HepG2 (cell line): ENCODE measurements around the gene HIF1AN. TPM values are rescaled to one million over a fixed set of nuclear protein-coding genes. Genes with fewer than 3 reads are reported as not detected.

Experiments
- ATAC-seq: fragments of 200-7000 bp; cut with Tn5 transposase; 3 replicates; pipeline ENCODE4 v1.9.1; 2020; ENCODE audit warnings: mild to moderate bottlenecking, moderate library complexity
- BruUV-seq: library from RNA; stranded (reverse); fragments of 400-500 nt; replicated peaks from 2 replicates; lab custom pipeline; 2021; lab: Mats Ljungman, UMichigan
- CTCF ChIA-PET: fragments of 300-600 bp; formaldehyde crosslinking; extraction: SDS; loops from one replicate; lab custom pipeline; 2021; ENCODE audit warnings: low total read pairs, inconsistent platforms, low intra/inter-chr PET ratio; lab: Yijun Ruan, JAX
- POLR2A ChIA-PET: fragments of 350-600 bp; sonication (Branson Sonifier 250); formaldehyde crosslinking; loops from one replicate; lab custom pipeline; 2020; ENCODE audit warnings: antibody characterized with exemption, inconsistent platforms; lab: Yijun Ruan, JAX
- DNase-seq: peaks from one replicate; pipeline ENCODE4 v3.0.0-alpha.2; 2015; ENCODE audit warnings: low spot score
- FAIRE-seq: peaks from 3 replicates; lab custom pipeline; 2011; peaks lifted over from hg19 to GRCh38; lab: Jason Lieb, UNC
- H2AFZ ChIP-seq: one replicate; pipeline ENCODE4 v1.6.1; 2011; ENCODE audit warnings: low read length, inconsistent platforms
- H3K27ac ChIP-seq: fragments of 300-600 bp; 3 replicates; pipeline ENCODE4 v1.8.0; 2011; ENCODE audit warnings: mixed run types, mild to moderate bottlenecking, mixed read lengths, low read length, inconsistent platforms; ENCODE audit not compliant: insufficient read depth; ENCODE audit errors: extremely low read length
- H3K27me3 ChIP-seq, 2 experiments: fragments of 200-600 bp in 1 of 2; 2 replicates in 1 of 2; 3 replicates in 1 of 2; pipeline versions ENCODE4 v1.6.0 to v1.8.0; 2011; ENCODE audit warnings: low read length in 2 of 2, mild to moderate bottlenecking in 2 of 2, moderate library complexity in 2 of 2, inconsistent platforms in 1 of 2; ENCODE audit not compliant: insufficient read depth in 2 of 2, control insufficient read depth in 1 of 2
- H3K36me3 ChIP-seq, 2 experiments: fragments of 200-600 bp in 1 of 2; replicated peaks in 1 of 2; 2 replicates in 1 of 2; 3 replicates in 1 of 2; pipeline versions ENCODE4 v1.5.1 to v1.8.0; 2011; ENCODE audit warnings: low read length in 2 of 2, inconsistent platforms in 1 of 2; ENCODE audit not compliant: insufficient read depth in 2 of 2, control insufficient read depth in 1 of 2
- H3K4me1 ChIP-seq: 2 replicates; pipeline ENCODE4 v1.5.1; 2012; ENCODE audit warnings: low read length, inconsistent platforms; ENCODE audit not compliant: insufficient read depth
- H3K4me2 ChIP-seq: 2 replicates; pipeline ENCODE4 v1.6.0; 2011; ENCODE audit warnings: low read depth, low read length, inconsistent platforms
- H3K4me3 ChIP-seq, 3 experiments: fragments of 200-600 bp in 1 of 3; sonication (generic), shearing (Covaris generic) in 1 of 3; replicated peaks in 1 of 3; 2 replicates each; pipeline ENCODE4 v1.5.1; 2011 to 2016; ENCODE audit warnings: low read length in 3 of 3, inconsistent platforms in 2 of 3, low read depth in 2 of 3, mild to moderate bottlenecking in 2 of 3, control low read depth in 1 of 3, mixed read lengths in 1 of 3; ENCODE audit not compliant: insufficient read depth in 1 of 3
- H3K79me2 ChIP-seq: one replicate; pipeline ENCODE4 v1.6.1; 2011; ENCODE audit warnings: low read length, inconsistent platforms; ENCODE audit not compliant: insufficient read depth
- H3K9ac ChIP-seq: 2 replicates; pipeline ENCODE4 v1.6.0; 2011; ENCODE audit warnings: mild to moderate bottlenecking, low read depth, low read length, inconsistent platforms; ENCODE audit not compliant: insufficient read depth
- H3K9me3 ChIP-seq: 2 replicates; pipeline ENCODE4 v1.5.1; 2012; ENCODE audit warnings: mild to moderate bottlenecking, low read length
- H4K20me1 ChIP-seq: 2 replicates; pipeline ENCODE4 v1.6.0; 2011; ENCODE audit warnings: inconsistent platforms, mild to moderate bottlenecking, low read length, moderate library complexity; ENCODE audit not compliant: insufficient read depth
- ATAD3A ChIP-seq: sonication (generic); formaldehyde crosslinking; IDR thresholded peaks from 2 replicates; pipeline ENCODE4 v1.4.0; 2020; ENCODE audit warnings: missing genetic modification reagents
- CBX1 ChIP-seq: IDR thresholded peaks from one replicate; pipeline ENCODE4 v1.6.1; 2016; ENCODE audit warnings: antibody characterized with exemption, low read depth
- HOXA5 ChIP-seq: sonication (generic); formaldehyde crosslinking; IDR thresholded peaks from 2 replicates; pipeline ENCODE4 v1.4.0; 2020; ENCODE audit warnings: missing genetic modification reagents
- MED8 ChIP-seq: sonication (generic); formaldehyde crosslinking; IDR thresholded peaks from 2 replicates; pipeline ENCODE4 v1.8.1; 2023; ENCODE audit warnings: mild to moderate bottlenecking, missing genetic modification reagents; ENCODE audit not compliant: insufficient replicate concordance
- MLXIP ChIP-seq: sonication (generic); formaldehyde crosslinking; IDR thresholded peaks from 2 replicates; pipeline ENCODE4 v1.9.0; 2021; ENCODE audit warnings: missing genetic modification reagents, borderline replicate concordance
- NFYB ChIP-seq: sonication (generic); formaldehyde crosslinking; IDR thresholded peaks from 2 replicates; pipeline ENCODE4 v1.4.0; 2020; ENCODE audit warnings: missing genetic modification reagents
- SP5 ChIP-seq: IDR thresholded peaks from 2 replicates; pipeline ENCODE4 v1.6.1; 2016; ENCODE audit warnings: low read depth, borderline replicate concordance
- ZNF646 ChIP-seq: sonication (generic); formaldehyde crosslinking; IDR thresholded peaks from 2 replicates; pipeline ENCODE4 v1.9.0; 2021; ENCODE audit warnings: mild to moderate bottlenecking, missing genetic modification reagents
- WGBS: methylation state at CpG from one replicate; pipeline ENCODE4 v1.1.6; 2017; ENCODE audit warnings: low lambda C conversion rate; 5-methylcytosine and 5-hydroxymethylcytosine counted together
- in situ Hi-C: cut with HindIII; loops from 2 replicates; pipeline ENCODE4 v1.10.0; 2017; ENCODE audit warnings: low pct_unique_long_range_greater_than_20kb; ENCODE audit not compliant: extremely low pct_ligation_motif_present
- intact Hi-C: fragments of 100-400 bp; cut with micrococcal nuclease; formaldehyde crosslinking; loops from one replicate; pipeline ENCODE4 v1.10.0; 2022; ENCODE audit not compliant: unreplicated experiment
- polyA plus RNA-seq, 8 experiments: library from polyadenylated mRNA; depleted of rRNA in 3 of 8; stranded (reverse) in 7 of 8; unstranded in 1 of 8; fragments of >200 nt; fragmentation: Illumina TruSeq in 4 of 8; extraction: Trizol in 4 of 8; gene quantifications; 2 replicates each; pipeline versions ENCODE4 v1.2.1 to v1.2.3, GENCODE V29; 2011 to 2016; ENCODE audit warnings: low read depth in 4 of 8, missing spikeins in 1 of 8, mixed read lengths in 1 of 8; ENCODE audit not compliant: insufficient read depth in 1 of 8
- total RNA-seq, 5 experiments: library from RNA; depleted of rRNA; stranded (reverse); fragments of >200 nt; fragmentation: Illumina TruSeq; extraction: Trizol; gene quantifications; 2 replicates each; pipeline ENCODE4 v1.2.3, GENCODE V29; 2016; ENCODE audit warnings: low read depth in 1 of 5
- TF ChIP-seq, protein P1 (sequence below): sonication (generic); formaldehyde crosslinking; IDR thresholded peaks from 2 replicates; pipeline ENCODE4 v1.8.0; 2022; ENCODE audit warnings: missing genetic modification reagents, mild to moderate bottlenecking, borderline replicate concordance
- TF ChIP-seq, protein P2 (sequence below): sonication (generic); formaldehyde crosslinking; IDR thresholded peaks from 2 replicates; pipeline ENCODE4 v1.4.0; 2020; ENCODE audit warnings: missing genetic modification reagents

HIF1AN gene
- total and polyA plus RNA-seq, 2 of the 13 experiments (the other 11 are each of a cell fraction or from before 2014, with no cell fraction given) = 8.6 to 10.7 TPM

GRCh38 chr10:100519311-100520051, 16.3 kb upstream of the HIF1AN start, which contains the start of gene SEC31B:
SEC31B (minus strand) TSS chr10:100519861; CDS start chr10:100516952, 2,909 bp downstream.
- peaks cover 14% of the 10 kb centered on the region for H3K4me1 ChIP-seq
- ChIA-PET CTCF (interaction anchor here (1.3 to 3.4 kb wide), 4 partner anchors 37 to 215 kb away, joined by 3 to 32 read pairs (median 10); no protein-coding TSS in a partner anchor), POLR2A (interaction anchor here (0.6 to 1.7 kb wide), 6 partner anchors 11 to 359 kb away, joined by 3 to 13 read pairs (median 4); partner anchors contain the start of genes HIF1AN, NDUFB8 and SCD)
- no peaks in the 10 kb centered on the region for H3K9me3 ChIP-seq
- H2AFZ ChIP-seq = no peak within 1 kb of the TSS
- in situ Hi-C loops = no loop called here
- no peaks in the 10 kb centered on the region for H3K79me2 ChIP-seq
- H3K4me3 ChIP-seq = peak within 1 kb of the TSS; percentile 41 to 78 (median 60); a peak in 5 of 6 replicates
- peak within 1 kb of the TSS; percentile 55 for H3K9ac ChIP-seq
- ATAC-seq = peak; percentile 97
- DNase-seq = peak; percentile 50
- no peaks in the 10 kb centered on the region for H3K27me3 ChIP-seq
- no peak within 1 kb of the TSS for H3K27ac ChIP-seq
- FAIRE-seq = no peak
- intact Hi-C loops = loop anchor here (2.0 to 5.0 kb wide), 2 partner anchors 37 to 359 kb away; no protein-coding TSS in a partner anchor
- no TSS peak for BruUV-seq
- H4K20me1 ChIP-seq = no peaks in the 10 kb centered on the region
- peaks cover 3 to 13% of the 10 kb centered on the region in 2 experiments; a peak in 3 of 5 replicates for H3K36me3 ChIP-seq
- WGBS = 9% methylated on average over 22 of the region's 72 CpGs
- peak within 1 kb of the TSS; percentile 86 for H3K4me2 ChIP-seq
- no peak for TF ChIP-seq MED8 (CRISPR knock-in tag)
- TF ChIP-seq ATAD3A (CRISPR knock-in tag) = no peak
- no peak for TF ChIP-seq CBX1
- no peak for TF ChIP-seq ZNF646 (CRISPR knock-in tag)
- TF ChIP-seq MLXIP (CRISPR knock-in tag) = no peak
- TF ChIP-seq, protein P1, sequence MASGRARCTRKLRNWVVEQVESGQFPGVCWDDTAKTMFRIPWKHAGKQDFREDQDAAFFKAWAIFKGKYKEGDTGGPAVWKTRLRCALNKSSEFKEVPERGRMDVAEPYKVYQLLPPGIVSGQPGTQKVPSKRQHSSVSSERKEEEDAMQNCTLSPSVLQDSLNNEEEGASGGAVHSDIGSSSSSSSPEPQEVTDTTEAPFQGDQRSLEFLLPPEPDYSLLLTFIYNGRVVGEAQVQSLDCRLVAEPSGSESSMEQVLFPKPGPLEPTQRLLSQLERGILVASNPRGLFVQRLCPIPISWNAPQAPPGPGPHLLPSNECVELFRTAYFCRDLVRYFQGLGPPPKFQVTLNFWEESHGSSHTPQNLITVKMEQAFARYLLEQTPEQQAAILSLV = 0 out of 2 replicates have a peak, but pooled peaks have one; percentile 75
- TF ChIP-seq HOXA5 = no peak
- no peak for TF ChIP-seq NFYB (CRISPR knock-in tag)
- TF ChIP-seq, protein P2, sequence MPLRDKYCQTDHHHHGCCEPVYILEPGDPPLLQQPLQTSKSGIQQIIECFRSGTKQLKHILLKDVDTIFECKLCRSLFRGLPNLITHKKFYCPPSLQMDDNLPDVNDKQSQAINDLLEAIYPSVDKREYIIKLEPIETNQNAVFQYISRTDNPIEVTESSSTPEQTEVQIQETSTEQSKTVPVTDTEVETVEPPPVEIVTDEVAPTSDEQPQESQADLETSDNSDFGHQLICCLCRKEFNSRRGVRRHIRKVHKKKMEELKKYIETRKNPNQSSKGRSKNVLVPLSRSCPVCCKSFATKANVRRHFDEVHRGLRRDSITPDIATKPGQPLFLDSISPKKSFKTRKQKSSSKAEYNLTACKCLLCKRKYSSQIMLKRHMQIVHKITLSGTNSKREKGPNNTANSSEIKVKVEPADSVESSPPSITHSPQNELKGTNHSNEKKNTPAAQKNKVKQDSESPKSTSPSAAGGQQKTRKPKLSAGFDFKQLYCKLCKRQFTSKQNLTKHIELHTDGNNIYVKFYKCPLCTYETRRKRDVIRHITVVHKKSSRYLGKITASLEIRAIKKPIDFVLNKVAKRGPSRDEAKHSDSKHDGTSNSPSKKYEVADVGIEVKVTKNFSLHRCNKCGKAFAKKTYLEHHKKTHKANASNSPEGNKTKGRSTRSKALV (CRISPR knock-in tag) = peak; percentile 82; the same call in 1 of the 2 replicates
- TF ChIP-seq SP5 = no peak
